Epithelial cell of alveolus of lung (primary cell): ENCODE results near the gene TEAD1. TPM values are rescaled to one million over a fixed set of nuclear protein-coding genes. Genes with fewer than 3 reads are reported as not detected.

Experiments used
- total RNA-seq: library from RNA; depleted of rRNA; stranded (reverse); fragments of >200 nt; gene quantifications from 2 replicates; pipeline ENCODE4 v1.2.1, GENCODE V29; 2015

TEAD1 gene
- total RNA-seq, result 86.6 and 117 TPM in 2 replicates

GRCh38 chr11:12673924-12674570 is at the start of gene TEAD1:
Gene TEAD1, plus strand, starts transcription at chr11:12674421.

